Ishikawa (cell line): Measurements from ENCODE around the gene PTPN6.

Source experiments
- CEBPB ChIP-seq: IDR thresholded peaks from 2 replicates; pipeline ENCODE4 v1.6.1; 2012
- CREB1 ChIP-seq: IDR thresholded peaks from 2 replicates; pipeline ENCODE4 v1.6.1; 2012; ENCODE audit warnings: low read depth
- EGR1 ChIP-seq: IDR thresholded peaks from 2 replicates; pipeline ENCODE4 v1.6.1; 2012
- EP300 ChIP-seq: IDR thresholded peaks from 2 replicates; pipeline ENCODE4 v1.6.1; 2012; ENCODE audit warnings: borderline replicate concordance
- FOXM1 ChIP-seq: IDR thresholded peaks from 2 replicates; pipeline ENCODE4 v1.6.1; 2012; ENCODE audit warnings: low read depth, borderline replicate concordance
- MAX ChIP-seq: IDR thresholded peaks from 2 replicates; pipeline ENCODE4 v1.6.1; 2012
- NFIC ChIP-seq: IDR thresholded peaks from 2 replicates; pipeline ENCODE4 v1.6.1; 2012
- RAD21 ChIP-seq: IDR thresholded peaks from 2 replicates; pipeline ENCODE4 v1.6.1; 2012; ENCODE audit warnings: low read depth
- REST ChIP-seq: IDR thresholded peaks from 2 replicates; pipeline ENCODE4 v1.6.1; 2012; ENCODE audit warnings: low read depth, mild to moderate bottlenecking
- TAF1 ChIP-seq: IDR thresholded peaks from 2 replicates; pipeline ENCODE4 v1.6.1; 2012; ENCODE audit warnings: low read depth, mild to moderate bottlenecking
- TCF12 ChIP-seq: IDR thresholded peaks from 2 replicates; pipeline ENCODE4 v1.6.1; 2012; ENCODE audit warnings: low read depth
- TEAD4 ChIP-seq: IDR thresholded peaks from 2 replicates; pipeline ENCODE4 v1.6.1; 2012
- USF1 ChIP-seq: IDR thresholded peaks from 2 replicates; pipeline ENCODE4 v1.6.1; 2012
- YY1 ChIP-seq: IDR thresholded peaks from 2 replicates; pipeline ENCODE4 v1.6.1; 2012; ENCODE audit warnings: low read depth
- ZBTB7A ChIP-seq: IDR thresholded peaks from 2 replicates; pipeline ENCODE4 v1.6.1; 2012; ENCODE audit warnings: low read depth

Gene PTPN6

GRCh38 chr12:6946033-6946919, 4.9 kb upstream of the PTPN6 start:
- TF ChIP-seq TEAD4 (no peak), EGR1 (0 out of 2 replicates have a peak, but pooled peaks have one; percentile 8), FOXM1 (no peak), TCF12 (peak; percentile 37; the same call in 1 of the 2 replicates), CREB1 (peak; percentile 28; the same call in 1 of the 2 replicates), CEBPB (no peak), EP300 (0 out of 2 replicates have a peak, but pooled peaks have one; percentile 20), MAX (peak; percentile 2; the same call in 1 of the 2 replicates), TAF1 (0 out of 2 replicates have a peak, but pooled peaks have one; percentile 68), YY1 (peak; percentile 56)

GRCh38 chr12:6946920-6947374, 4.2 kb upstream of the PTPN6 start:
- TF ChIP-seq CEBPB (no peak), NFIC (no peak), RAD21 (no peak), MAX (no peak), FOXM1 (no peak), ZBTB7A (no peak), CREB1 (no peak), YY1 (no peak), EP300 (no peak)

- TF ChIP-seq EP300 = no peak
- no peak for TF ChIP-seq NFIC
- TF ChIP-seq YY1 = no peak
- no peak for TF ChIP-seq ZBTB7A
- no peak for TF ChIP-seq FOXM1
- no peak for TF ChIP-seq EGR1
- TF ChIP-seq TAF1 = no peak
- no peak for TF ChIP-seq CREB1
- TF ChIP-seq TCF12 = no peak
- TF ChIP-seq REST = no peak
Observed at GRCh38 chr12:6947615-6948014, 3.5 kb upstream of the PTPN6 start.

GRCh38 chr12:6948873-6949594, 2.1 kb upstream of the PTPN6 start:
- no peak for TF ChIP-seq EP300

- TF ChIP-seq RAD21 (no peak), MAX (no peak), EP300 (no peak), YY1 (no peak), TAF1 (no peak), NFIC (no peak), USF1 (no peak), CREB1 (no peak), ZBTB7A (no peak), EGR1 (no peak), REST (no peak), TCF12 (no peak), CEBPB (no peak), TEAD4 (no peak), FOXM1 (no peak)
Observed at GRCh38 chr12:6950401-6950801, 755 bp upstream of the PTPN6 start.
